H1 (cell line): Measurements from ENCODE around the gene PHACTR1. TPM values are rescaled to one million over a fixed set of nuclear protein-coding genes. Genes with fewer than 3 reads are reported as not detected.

Experiments used
- CTCF ChIA-PET: fragments of 300-600 bp; sonication (Branson Sonifier 250); formaldehyde crosslinking; loops from one replicate; lab custom pipeline; 2021; ENCODE audit not compliant: partially characterized antibody; lab: Charles Lee
- POLR2A ChIA-PET: fragments of 300-600 bp; sonication (Branson Sonifier 250); formaldehyde crosslinking; loops from one replicate; lab custom pipeline; 2021; ENCODE audit warnings: inconsistent platforms; ENCODE audit not compliant: partially characterized antibody; lab: Charles Lee
- DNase-seq, 2 experiments: peaks; one replicate each; pipeline versions ENCODE4 v3.0.0 to v3.0.0-alpha.2; 2010 to 2022; ENCODE audit warnings: low spot score in 2 of 2, low read depth in 1 of 2, mixed read lengths in 1 of 2
- FAIRE-seq: peaks from 2 replicates; lab custom pipeline; 2011; peaks lifted over from hg19 to GRCh38; lab: Jason Lieb, UNC
- H2AFZ ChIP-seq: 2 replicates; pipeline ENCODE4 v1.8.1; 2012; ENCODE audit warnings: low read length, inconsistent platforms
- H2AK5ac ChIP-seq: 2 replicates; pipeline ENCODE4 v1.6.1; 2013; ENCODE audit warnings: low read depth, low read length
- H2BK120ac ChIP-seq: replicated peaks from 2 replicates; pipeline ENCODE3; 2013; ENCODE audit warnings: low read depth, low read length, inconsistent platforms
- H2BK12ac ChIP-seq: 2 replicates; pipeline ENCODE4 v1.6.1; 2013; ENCODE audit warnings: low read depth, low read length
- H2BK15ac ChIP-seq: 2 replicates; pipeline ENCODE4 v1.6.1; 2013; ENCODE audit warnings: low read length
- H2BK20ac ChIP-seq: 2 replicates; pipeline ENCODE4 v1.6.1; 2013; ENCODE audit warnings: low read length
- H2BK5ac ChIP-seq: 2 replicates; pipeline ENCODE4 v1.6.1; 2013; ENCODE audit warnings: low read depth, low read length
- H3K14ac ChIP-seq: 2 replicates; pipeline ENCODE4 v1.6.1; 2013; ENCODE audit warnings: inconsistent platforms; ENCODE audit not compliant: insufficient read length
- H3K18ac ChIP-seq: 2 replicates; pipeline ENCODE4 v1.6.1; 2013; ENCODE audit warnings: low read length; ENCODE audit errors: extremely low read depth
- H3K23ac ChIP-seq: 2 replicates; pipeline ENCODE4 v1.6.1; 2013; ENCODE audit warnings: inconsistent platforms; ENCODE audit not compliant: insufficient read length
- H3K23me2 ChIP-seq: 2 replicates; pipeline ENCODE4 v1.6.1; 2013; ENCODE audit warnings: low read depth, low read length
- H3K27ac ChIP-seq: 2 replicates; pipeline ENCODE4 v1.6.1; 2011; ENCODE audit warnings: low read depth, low read length, inconsistent platforms
- H3K27me3 ChIP-seq, 4 experiments: replicated peaks in 1 of 4; 1 replicate in 1 of 4; 2 replicates in 3 of 4; pipeline versions ENCODE4 v1.6.1 to v1.8.1; 2011 to 2013; ENCODE audit warnings: low read length in 3 of 4, mild to moderate bottlenecking in 3 of 4, inconsistent platforms in 2 of 4, mixed read lengths in 2 of 4, moderate library complexity in 1 of 4; ENCODE audit not compliant: control insufficient read depth in 3 of 4, insufficient read depth in 3 of 4; ENCODE audit errors: extremely low read depth in 1 of 4
- H3K36me3 ChIP-seq, 4 experiments: 2 replicates each; pipeline versions ENCODE4 v1.6.1 to v1.8.1; 2011 to 2013; ENCODE audit warnings: mild to moderate bottlenecking in 4 of 4, low read length in 3 of 4, moderate library complexity in 2 of 4, control low read depth in 1 of 4, inconsistent platforms in 1 of 4; ENCODE audit not compliant: insufficient read depth in 4 of 4, control insufficient read depth in 2 of 4
- H3K4ac ChIP-seq: replicated peaks from 2 replicates; pipeline ENCODE3; 2013; ENCODE audit warnings: low read length, low read depth, mixed read lengths, inconsistent platforms; ENCODE audit not compliant: insufficient read length
- H3K4me1 ChIP-seq, 4 experiments: replicated peaks in 1 of 4; 1 replicate in 1 of 4; 2 replicates in 3 of 4; pipeline versions ENCODE4 v1.6.1 to v1.8.1; 2011 to 2013; ENCODE audit warnings: low read length in 3 of 4, inconsistent platforms in 2 of 4, mixed read lengths in 1 of 4; ENCODE audit not compliant: insufficient read depth in 4 of 4, control insufficient read depth in 3 of 4
- H3K4me2 ChIP-seq, 2 experiments: 2 replicates each; pipeline versions ENCODE4 v1.6.1 to v1.8.1; 2011 to 2013; ENCODE audit warnings: low read depth in 2 of 2, low read length in 2 of 2, control low read depth in 1 of 2, inconsistent platforms in 1 of 2, mild to moderate bottlenecking in 1 of 2; ENCODE audit not compliant: insufficient read depth in 1 of 2
- H3K4me3 ChIP-seq, 4 experiments: fragments of 200-600, 300-600 bp in 1 of 4; sonication (generic), shearing (Covaris generic), sonication (Bioruptor Twin) in 1 of 4; 2 replicates each; pipeline versions ENCODE4 v1.5.1 to v1.8.1; 2011 to 2016; ENCODE audit warnings: low read length in 4 of 4, low read depth in 3 of 4, control low read depth in 2 of 4, inconsistent platforms in 2 of 4, mild to moderate bottlenecking in 2 of 4, mixed read lengths in 1 of 4, moderate library complexity in 1 of 4; ENCODE audit not compliant: insufficient read depth in 2 of 4; ENCODE audit errors: extremely low read depth in 1 of 4
- H3K56ac ChIP-seq: replicated peaks from 2 replicates; pipeline ENCODE3; 2013; ENCODE audit warnings: low read depth, mild to moderate bottlenecking, mixed read lengths, low read length, inconsistent platforms; ENCODE audit not compliant: insufficient read length
- H3K79me1 ChIP-seq: 2 replicates; pipeline ENCODE4 v1.6.1; 2013; ENCODE audit warnings: low read depth, low read length, control low read depth
- H3K79me2 ChIP-seq, 2 experiments: 2 replicates each; pipeline versions ENCODE4 v1.6.1 to v1.8.1; 2012 to 2013; ENCODE audit warnings: low read length in 2 of 2, mild to moderate bottlenecking in 2 of 2, inconsistent platforms in 1 of 2; ENCODE audit not compliant: insufficient read depth in 2 of 2, control insufficient read depth in 1 of 2
- H3K9ac ChIP-seq, 4 experiments: replicated peaks in 1 of 4; 1 replicate in 1 of 4; 2 replicates in 3 of 4; pipeline versions ENCODE4 v1.6.1 to v1.8.1; 2011 to 2013; ENCODE audit warnings: low read depth in 3 of 4, low read length in 3 of 4, control low read depth in 2 of 4, mild to moderate bottlenecking in 2 of 4, moderate library complexity in 2 of 4, inconsistent platforms in 1 of 4; ENCODE audit errors: extremely low read depth in 1 of 4
- H3K9me3 ChIP-seq, 2 experiments: 2 replicates each; pipeline versions ENCODE4 v1.6.1 to v1.8.1; 2012 to 2013; ENCODE audit warnings: mild to moderate bottlenecking in 2 of 2, moderate library complexity in 2 of 2, control low read depth in 1 of 2, inconsistent platforms in 1 of 2, low read depth in 1 of 2, low read length in 1 of 2, mixed read lengths in 1 of 2; ENCODE audit not compliant: insufficient read depth in 2 of 2
- H4K20me1 ChIP-seq, 2 experiments: replicated peaks in 1 of 2; 2 replicates each; pipeline versions ENCODE3 to v1.8.1; 2011 to 2013; ENCODE audit warnings: inconsistent platforms in 2 of 2, low read length in 2 of 2, mild to moderate bottlenecking in 1 of 2; ENCODE audit not compliant: insufficient read depth in 2 of 2, control insufficient read depth in 1 of 2
- H4K5ac ChIP-seq: 2 replicates; pipeline ENCODE4 v1.6.1; 2013; ENCODE audit warnings: low read length, low read depth, mixed read lengths, inconsistent platforms; ENCODE audit not compliant: insufficient read length
- H4K8ac ChIP-seq: 2 replicates; pipeline ENCODE4 v1.8.0; 2013; ENCODE audit warnings: mild to moderate bottlenecking, moderate library complexity, low read length, inconsistent platforms; ENCODE audit not compliant: insufficient read depth; ENCODE audit errors: extremely low read depth
- H4K91ac ChIP-seq: replicated peaks from 2 replicates; pipeline ENCODE3; 2013; ENCODE audit warnings: low read length, mixed read lengths, inconsistent platforms; ENCODE audit not compliant: insufficient read length
- RXRA ChIP-seq: IDR thresholded peaks from 2 replicates; pipeline ENCODE4 v1.6.1; 2011; ENCODE audit warnings: low read depth, mild to moderate bottlenecking, low read length, moderate library complexity; ENCODE audit not compliant: insufficient read depth
- WGBS, 2 experiments: shearing (Covaris generic) in 1 of 2; methylation state at CpG; one replicate each; pipeline versions ENCODE4 v1.1.6 to v1.1.7; 2013 to 2015; ENCODE audit warnings: low lambda C conversion rate in 2 of 2, mixed read lengths in 2 of 2, inconsistent platforms in 1 of 2, low coverage in 1 of 2, missing lambda C conversion rate in 1 of 2; ENCODE audit not compliant: insufficient replicate concordance in 2 of 2, insufficient coverage in 1 of 2, insufficient read length in 1 of 2; ENCODE audit errors: extremely low coverage in 1 of 2, missing lambda C conversion rate in 1 of 2; 5-methylcytosine and 5-hydroxymethylcytosine counted together
- polyA plus RNA-seq, 7 experiments: library from polyadenylated mRNA; depleted of rRNA in 3 of 7; stranded (reverse) in 5 of 7; unstranded in 2 of 7; fragments of >200 nt in 5 of 7; fragments of 200-250 nt in 2 of 7; gene quantifications; 1 replicate in 5 of 7; 2 replicates in 1 of 7; 4 replicates in 1 of 7; pipeline versions ENCODE4 v1.2.1 to v1.2.3, GENCODE V29; 2011 to 2013; ENCODE audit warnings: missing spikeins in 2 of 7, mixed read lengths in 2 of 7
- total RNA-seq: library from RNA; stranded (reverse); fragmentation: NEBNext Ultra II Directional; extraction: Animal tissue kit (Norgen Biotek cat#: 25700); gene quantifications from 2 replicates; pipeline ENCODE4 v1.2.1, GENCODE V29; 2021

Gene PHACTR1
- total and polyA plus RNA-seq, 2 of the 8 experiments (the other 6 are each of a cell fraction or from before 2014, with no cell fraction given) = 3.9 to 17.1 TPM

DNA sequence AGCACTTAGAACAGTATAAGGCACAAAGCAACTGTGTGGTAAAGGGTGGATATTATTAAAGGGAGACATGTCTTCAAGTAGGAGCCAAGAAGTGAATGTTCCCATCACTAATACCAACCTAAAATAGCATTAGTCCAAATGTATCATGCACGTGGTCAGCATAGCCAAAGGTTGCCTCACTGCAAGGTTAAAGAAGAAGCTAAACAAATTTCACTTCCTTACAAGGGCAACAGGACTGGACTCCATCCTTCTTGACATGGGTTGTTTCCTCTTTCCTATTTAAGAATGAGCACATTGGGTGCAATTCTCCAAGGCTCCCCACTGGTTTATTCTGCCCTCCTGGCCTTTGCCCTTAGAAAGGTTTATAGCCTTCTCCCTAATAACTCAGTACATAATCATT, 186.7 kb downstream of the PHACTR1 start:
- H2BK20ac ChIP-seq = no peak overlapping the region
- H2AFZ ChIP-seq = no peak overlapping the region
- H3K23me2 ChIP-seq = no peaks in the 10 kb centered on the region; the same call in 1 of the 2 replicates
- H3K36me3 ChIP-seq = no peaks in the 10 kb centered on the region
- H3K4me1 ChIP-seq = peaks cover 0 to 4% (median 0%) of the 10 kb centered on the region in 4 experiments; a peak in 1 of 7 replicates
- H2BK15ac ChIP-seq = no peak overlapping the region
- no peaks in the 10 kb centered on the region for H4K20me1 ChIP-seq
- H3K4me2 ChIP-seq = no peak overlapping the region
- no peak overlapping the region for H2BK12ac ChIP-seq
- H3K56ac ChIP-seq = no peak overlapping the region
- no peak overlapping the region for H3K14ac ChIP-seq
- H3K79me2 ChIP-seq = no peaks in the 10 kb centered on the region
- no peak overlapping the region for H3K4me3 ChIP-seq
- ChIA-PET POLR2A (no interaction called here), CTCF (interaction anchor here (0.8 to 0.9 kb wide), 2 partner anchors 10 to 12 kb away, joined by 4 read pairs; no protein-coding TSS in a partner anchor)
- H3K27me3 ChIP-seq = no peaks in the 10 kb centered on the region
- H3K9ac ChIP-seq = no peak overlapping the region; a peak in 1 of 7 replicates
- no peak overlapping the region for H4K8ac ChIP-seq
- no peak overlapping the region for H2BK120ac ChIP-seq
- no peak overlapping the region for H4K5ac ChIP-seq
- no peaks in the 10 kb centered on the region for H3K9me3 ChIP-seq
- H3K18ac ChIP-seq = no peak overlapping the region
- H2AK5ac ChIP-seq = no peak overlapping the region
- FAIRE-seq = no peak
- no peak overlapping the region for H4K91ac ChIP-seq
- 72% methylated on average over 1 of the region's 1 CpG; no CpG with 5 or more reads in 1 of the 2 experiments for WGBS, 2 experiments
- H3K4ac ChIP-seq = no peak overlapping the region
- DNase-seq = no peak
- no peak overlapping the region for H2BK5ac ChIP-seq
- no peak overlapping the region for H3K27ac ChIP-seq
- no peaks in the 10 kb centered on the region for H3K79me1 ChIP-seq
- no peak overlapping the region for H3K23ac ChIP-seq
- no peak for TF ChIP-seq RXRA
